GM15510 (cell line): ENCODE data around the gene CLEC9A.

Source experiments
- POLR2A ChIP-seq: IDR thresholded peaks from 3 replicates; pipeline ENCODE4 v1.6.1; 2011; ENCODE audit warnings: borderline replicate concordance; ENCODE audit not compliant: insufficient read length; ENCODE audit errors: extremely low read depth

The CLEC9A gene

DNA sequence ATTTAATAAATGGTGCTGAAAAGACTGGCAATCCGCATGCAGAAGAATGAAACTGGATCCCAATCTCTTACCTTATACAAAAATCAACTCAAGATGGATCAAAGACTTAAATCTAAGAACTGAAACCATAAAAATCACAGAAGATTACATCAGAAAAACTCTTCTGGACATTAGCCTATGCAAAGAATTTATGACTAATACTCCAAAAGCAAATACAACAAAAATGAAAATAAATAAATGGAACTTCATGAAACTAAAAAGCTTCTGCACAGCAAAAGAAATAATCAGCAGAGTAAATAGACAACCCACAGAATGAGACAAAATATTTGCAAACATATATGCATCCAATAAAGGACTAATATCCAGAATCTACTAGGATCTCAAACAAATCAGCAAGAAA, 82.6 kb downstream of the CLEC9A start:
- TF ChIP-seq POLR2A = no peak

DNA sequence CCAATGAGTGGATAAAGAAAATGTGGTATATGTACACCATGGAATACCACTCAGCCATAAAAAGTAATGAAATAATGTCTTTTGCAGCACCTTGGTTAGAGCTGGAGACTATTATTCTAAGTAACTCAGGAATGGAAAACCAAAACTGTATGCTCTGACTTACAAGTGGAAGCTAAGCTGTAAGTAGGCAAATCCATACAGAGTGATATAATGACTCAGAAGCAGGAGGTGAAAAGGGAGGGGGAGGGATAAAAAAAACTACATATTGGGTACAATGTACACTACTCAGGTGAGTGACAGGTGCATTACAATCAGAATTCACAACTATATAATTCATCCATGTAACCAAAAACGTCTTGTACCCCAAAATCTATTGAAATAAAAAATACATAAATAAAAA, 83.4 kb downstream of the CLEC9A start:
- no peak for TF ChIP-seq POLR2A

DNA sequence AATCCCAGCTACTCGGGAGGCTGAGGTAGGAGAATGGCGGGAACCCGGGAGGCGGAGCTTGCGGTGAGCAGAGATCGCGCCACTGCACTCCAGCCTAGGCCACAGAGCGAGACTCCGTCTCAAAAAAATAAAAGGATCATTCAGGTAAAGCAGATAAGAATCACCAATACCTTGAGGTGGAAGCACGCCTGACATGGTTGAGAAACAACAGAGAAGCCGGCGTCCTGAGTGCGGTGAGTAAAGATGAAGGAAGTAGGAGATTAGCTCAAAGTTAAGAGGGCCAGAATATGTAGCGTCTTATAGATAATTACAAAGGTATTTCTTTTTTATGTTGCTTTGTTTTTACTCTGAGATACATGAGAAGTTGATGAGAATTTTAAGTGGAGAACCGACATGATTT, 84.8 kb downstream of the CLEC9A start:
- no peak for TF ChIP-seq POLR2A
